NB4 (cell line): ENCODE results near the gene LBHD1.
A peak's percentile ranks its signal among the peaks of the same experiment; 100 is the strongest.
"Not testable (repeated sequence)": the region's sequence is repeated elsewhere in the genome, so short reads cannot be mapped to it uniquely, and the experiment has no call there.

Source experiments
- DNase-seq: peaks from one replicate; pipeline ENCODE4 v3.0.0; 2010; ENCODE audit warnings: low read depth
- H3K4me3 ChIP-seq: one replicate; pipeline ENCODE4 v1.5.1; 2011; ENCODE audit warnings: mild to moderate bottlenecking, low read depth, low read length, moderate library complexity
- CTCF ChIP-seq: IDR thresholded peaks from one replicate; pipeline ENCODE4 v1.5.1; 2012; ENCODE audit warnings: low read depth, low read length
- MAX ChIP-seq: IDR thresholded peaks from 2 replicates; pipeline ENCODE4 v1.6.1; 2011; ENCODE audit warnings: low read depth, low read length
- MYC ChIP-seq: IDR thresholded peaks from 2 replicates; pipeline ENCODE4 v1.6.1; 2011; ENCODE audit warnings: low read depth, low read length
- POLR2A ChIP-seq: IDR thresholded peaks from 2 replicates; pipeline ENCODE4 v1.6.1; 2011; ENCODE audit warnings: mild to moderate bottlenecking; ENCODE audit not compliant: insufficient read length; ENCODE audit errors: extremely low read depth

LBHD1 gene

GRCh38 chr11:62702246-62702645, 30.2 kb upstream of the LBHD1 start:
- H3K4me3 ChIP-seq: no peak overlapping the region
- no peak for DNase-seq
- TF ChIP-seq CTCF (no peak), MAX (no peak), MYC (no peak), POLR2A (no peak)

GRCh38 chr11:62694455-62695167, 22.5 kb upstream of the LBHD1 start:
- no peak for TF ChIP-seq MYC
- TF ChIP-seq POLR2A: no peak
- peak; percentile 96 for TF ChIP-seq CTCF
- TF ChIP-seq MAX: no peak
- DNase-seq: peak; percentile 85
- no peak overlapping the region for H3K4me3 ChIP-seq

- not testable (repeated sequence) for H3K4me3 ChIP-seq, DNase-seq
These were observed 21.6 kb upstream of the LBHD1 start for GRCh38 chr11:62693624-62694023.

- no peak within 1 kb of the TSS for H3K4me3 ChIP-seq
- TF ChIP-seq MAX: no peak
- no peak for TF ChIP-seq CTCF
- TF ChIP-seq POLR2A: no peak
- no peak for TF ChIP-seq MYC
- no peak for DNase-seq
These were observed 17.5 kb upstream of the LBHD1 start, which contains the start of gene LRRN4CL for GRCh38 chr11:62689421-62690183. Gene LRRN4CL, minus strand, starts transcription at chr11:62689530. Its CDS starts 1,022 bp downstream, at chr11:62688508.

GRCh38 chr11:62688491-62688890, 16.4 kb upstream of the LBHD1 start:
- H3K4me3 ChIP-seq: no peak overlapping the region
- DNase-seq: peak; percentile 1
- TF ChIP-seq POLR2A: no peak
- no peak for TF ChIP-seq MYC
- TF ChIP-seq MAX: no peak
- no peak for TF ChIP-seq CTCF
